SHP77 (cell line): ENCODE data around the gene PFKM.

Experiments used
- DNase-seq, 2 experiments: peaks; one replicate each; lab custom pipeline; 2025; lab: John Stamatoyannopoulos, UW

Gene PFKM

GRCh38 chr12:48157018-48157888 lies 38.1 kb downstream of the PFKM start, which contains the start of gene ASB8:
Gene ASB8, minus strand, starts transcription at chr12:48157515. Its CDS starts 4,019 bp downstream, at chr12:48153496.
- DNase-seq, result peak; percentile 97 to 98

DNA sequence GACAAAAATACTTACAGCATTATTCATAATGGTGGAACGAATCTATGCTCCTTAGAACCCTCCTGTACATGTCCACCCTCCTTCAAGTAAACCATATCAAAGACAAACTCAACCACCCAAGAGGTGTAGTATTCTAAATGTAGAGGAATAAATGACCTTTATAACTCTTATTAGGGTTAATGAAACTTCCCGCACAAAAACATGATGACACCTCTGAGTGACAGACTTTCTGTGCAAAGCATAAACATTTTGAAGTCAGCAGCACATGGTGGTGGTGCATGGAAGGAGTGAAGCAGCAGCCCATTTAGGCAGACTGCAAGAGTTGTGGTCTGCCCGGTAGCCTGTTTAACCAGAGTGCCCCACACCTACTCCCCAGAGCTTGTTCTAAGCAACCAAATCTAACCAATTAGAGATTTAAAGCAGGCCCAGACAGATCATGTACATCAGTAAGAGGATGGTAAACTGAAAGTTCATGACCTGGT lies 38.8 kb downstream of the PFKM start:
- no peak for DNase-seq

- no peak for DNase-seq
Measured at GRCh38 chr12:48160046-48160445, 40.9 kb downstream of the PFKM start.

GRCh38 chr12:48160807-48161206 lies 41.6 kb downstream of the PFKM start:
- DNase-seq, result no peak

DNA sequence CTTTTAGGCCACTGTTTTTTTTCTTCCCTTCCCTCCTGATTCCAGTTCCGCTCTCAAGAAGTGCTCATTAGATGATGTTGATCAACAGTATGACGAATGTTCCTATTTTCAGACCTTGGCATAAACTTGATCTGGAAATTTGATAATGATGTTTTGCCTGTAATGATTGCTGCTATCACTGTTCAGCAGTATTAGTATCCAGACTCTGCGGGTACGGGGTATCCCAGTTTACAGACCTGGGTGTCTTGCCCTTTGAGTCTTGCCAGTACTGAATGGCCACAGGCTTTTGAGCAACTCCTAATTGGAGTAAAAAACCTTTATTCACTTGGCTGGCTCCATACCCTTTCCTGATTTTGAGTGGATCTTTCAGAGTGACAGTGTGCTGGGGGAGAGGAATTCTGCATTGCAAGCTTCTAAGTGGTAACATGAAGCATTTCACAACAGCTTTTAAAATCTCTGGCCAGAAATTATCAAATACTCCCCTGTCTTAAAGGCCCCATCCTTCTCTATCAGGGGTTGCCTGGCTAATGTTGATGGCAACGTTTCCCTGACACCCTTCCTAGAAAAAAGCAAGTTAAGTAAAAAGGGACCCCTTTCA lies 44.1 kb downstream of the PFKM start:
- no peak for DNase-seq

- DNase-seq, result no peak
Measured at GRCh38 chr12:48164451-48164850, 45.3 kb downstream of the PFKM start.

GRCh38 chr12:48165089-48165981 lies 46.2 kb downstream of the PFKM start:
- peak; percentile 9 to 63 for DNase-seq

GRCh38 chr12:48169011-48169410 lies 49.8 kb downstream of the PFKM start:
- DNase-seq, result no peak

DNA sequence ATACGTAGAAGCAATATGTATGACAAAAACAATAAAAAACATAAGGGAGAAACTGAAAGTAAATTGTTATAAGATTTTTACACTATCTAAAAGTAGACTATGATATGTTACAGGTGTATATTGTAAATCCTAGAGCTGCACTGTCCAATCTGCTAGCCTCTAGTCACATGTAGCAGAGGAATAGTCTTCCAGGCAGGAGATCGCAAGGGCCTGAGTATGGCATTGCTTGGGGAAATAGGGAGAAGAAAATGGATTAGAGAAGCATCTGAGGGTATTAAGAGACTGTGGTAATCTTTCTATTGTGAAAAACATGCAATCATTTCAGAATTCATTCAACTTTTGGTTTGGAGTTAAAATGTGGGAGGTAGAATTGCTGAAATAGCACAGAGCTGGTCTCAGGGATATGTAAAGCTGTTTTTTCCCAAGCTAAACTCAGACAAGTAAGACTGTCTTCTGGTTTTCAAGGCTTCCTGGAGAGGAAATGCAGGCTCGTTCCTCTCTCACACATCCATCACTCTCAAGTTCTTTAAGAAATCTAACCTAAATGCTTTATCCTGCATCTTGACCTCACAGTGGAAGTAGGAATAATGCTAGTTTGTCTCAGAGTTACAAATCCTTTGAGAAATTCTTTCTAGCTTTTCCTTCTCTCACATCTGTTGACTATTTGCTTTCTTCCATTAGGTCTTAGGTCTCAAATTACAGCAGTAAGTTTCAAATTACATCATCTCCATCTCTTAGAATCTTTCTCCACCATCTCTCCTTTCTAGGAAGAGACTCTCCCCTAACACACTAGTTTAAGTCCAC lies 56.7 kb downstream of the PFKM start:
- DNase-seq, result no peak

- no peak for DNase-seq
Measured at GRCh38 chr12:48176417-48176751, 57.2 kb downstream of the PFKM start.

GRCh38 chr12:48177982-48178381 lies 58.8 kb downstream of the PFKM start:
- DNase-seq, result no peak

GRCh38 chr12:48179466-48179865 lies 60.3 kb downstream of the PFKM start:
- DNase-seq, result no peak

GRCh38 chr12:48180424-48180823 lies 61.3 kb downstream of the PFKM start:
- DNase-seq, result no peak

GRCh38 chr12:48180857-48181495 lies 61.8 kb downstream of the PFKM start:
- DNase-seq, result no peak

DNA sequence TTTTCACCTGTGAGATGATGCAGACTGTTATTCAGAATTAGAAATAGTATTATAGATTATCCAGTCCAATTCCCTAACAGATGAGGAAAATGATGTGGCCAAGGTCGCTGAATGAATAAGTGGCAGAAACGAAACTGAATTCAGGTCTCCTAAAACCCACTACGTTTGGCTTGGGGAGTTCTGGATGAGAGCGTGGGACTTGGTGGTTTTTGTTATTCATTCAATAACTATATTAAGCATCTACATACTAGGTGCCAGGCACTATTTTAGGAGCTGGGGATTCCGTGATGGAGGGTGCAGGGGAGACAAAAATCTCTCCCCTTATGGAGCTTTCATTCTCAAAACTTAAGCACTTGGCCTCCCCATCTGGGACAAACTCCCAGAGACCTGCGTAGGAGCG lies 63.5 kb downstream of the PFKM start:
- DNase-seq, result no peak

DNA sequence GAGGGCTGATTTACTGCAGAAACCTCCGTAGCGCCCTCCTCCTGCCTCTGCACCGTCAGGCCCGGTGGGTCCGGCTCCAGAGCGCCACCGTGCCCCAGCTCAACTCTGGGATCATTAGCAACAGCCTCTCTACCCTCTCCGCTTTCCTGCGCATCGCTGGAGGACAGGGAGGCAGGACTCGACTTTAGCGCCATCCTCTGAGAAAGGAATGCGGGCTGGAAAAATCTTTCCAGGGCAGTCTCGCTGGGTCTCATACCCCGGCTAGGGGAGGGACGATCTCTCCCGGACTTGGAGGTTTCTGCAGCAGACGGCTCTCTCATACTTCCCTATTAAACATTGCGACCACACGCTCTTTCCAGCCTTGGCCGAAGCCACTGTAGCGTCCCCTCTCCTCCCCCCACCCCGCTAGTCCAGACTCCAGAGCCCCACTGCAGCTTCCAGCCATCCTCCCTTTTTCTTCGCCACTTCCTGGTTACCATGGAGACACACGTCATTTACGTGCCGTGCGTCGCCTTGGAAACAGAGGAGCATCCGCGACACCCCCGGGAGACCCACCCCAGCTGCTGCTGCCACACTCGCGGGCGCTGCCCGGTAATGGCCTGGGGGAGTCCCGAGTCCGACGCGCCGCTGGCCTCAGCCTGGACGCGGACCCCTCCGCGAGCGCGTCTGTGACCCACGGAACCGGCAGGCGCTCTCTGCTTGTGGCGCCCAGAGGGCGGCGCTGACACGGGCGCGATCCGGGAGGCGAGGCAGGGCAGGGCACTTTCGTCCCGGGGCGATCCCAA lies 64.1 kb downstream of the PFKM start, which contains the start of gene CCDC184:
CCDC184 (plus strand) TSS at position 554 of the 785 bp plus-strand sequence. CDS start 479 bp downstream, outside the sequence.
- DNase-seq, result peak; percentile 65 to 86

GRCh38 chr12:48183876-48184548 lies 64.8 kb downstream of the PFKM start:
- no peak for DNase-seq

DNA sequence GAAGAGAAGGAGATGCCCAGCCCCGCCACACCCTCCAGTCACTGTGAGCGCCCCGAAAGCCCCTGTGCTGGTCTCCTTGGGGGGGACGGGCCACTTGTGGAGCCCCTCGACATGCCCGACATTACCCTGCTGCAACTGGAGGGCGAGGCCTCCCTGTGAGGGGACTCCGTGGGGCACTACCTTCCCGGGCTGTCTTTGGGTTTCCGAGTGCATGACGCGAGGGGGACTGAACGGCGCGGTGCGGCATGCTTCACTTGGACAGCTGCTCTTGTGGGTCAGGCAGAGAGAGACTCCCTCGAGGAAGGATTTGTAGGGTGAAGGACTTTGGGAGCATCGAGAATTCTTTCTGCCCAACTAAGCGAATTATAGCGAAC lies 65.4 kb downstream of the PFKM start:
- no peak for DNase-seq

- no peak for DNase-seq
Measured at GRCh38 chr12:48185181-48185919, 66.2 kb downstream of the PFKM start.
